Retina (tissue), 1 donor: ENCODE results near the gene HOGA1.
"Not testable (repeated sequence)": the region's sequence is repeated elsewhere in the genome, so short reads cannot be mapped to it uniquely, and the experiment has no call there.

Experiments
- DNase-seq: peaks from one replicate; pipeline ENCODE4 v3.0.0-alpha.2; 2016

The HOGA1 gene

GRCh38 chr10:97584060-97584797 lies at the start of gene HOGA1:
HOGA1 (plus strand) TSS chr10:97584389; CDS start chr10:97584704, 315 bp downstream.
- DNase-seq = peak; percentile 50

- DNase-seq = no peak
Observed at GRCh38 chr10:97534746-97535367, 49.3 kb upstream of the HOGA1 start.

- no peak for DNase-seq
Observed at GRCh38 chr10:97537186-97537869, 46.9 kb upstream of the HOGA1 start.

- DNase-seq = no peak
Observed at GRCh38 chr10:97538411-97538810, 45.8 kb upstream of the HOGA1 start.

- no peak for DNase-seq
Observed at GRCh38 chr10:97538839-97539238, 45.4 kb upstream of the HOGA1 start.

GRCh38 chr10:97539523-97540200 lies 44.5 kb upstream of the HOGA1 start:
- no peak for DNase-seq

GRCh38 chr10:97540669-97541500 lies 43.3 kb upstream of the HOGA1 start:
- DNase-seq = no peak

GRCh38 chr10:97542169-97543024 lies 41.8 kb upstream of the HOGA1 start:
- DNase-seq = peak; percentile 34

GRCh38 chr10:97543025-97543546 lies 41.1 kb upstream of the HOGA1 start:
- no peak for DNase-seq

GRCh38 chr10:97546456-97547270 lies 37.5 kb upstream of the HOGA1 start:
- no peak for DNase-seq

- no peak for DNase-seq
Observed at GRCh38 chr10:97547271-97547600, 37.0 kb upstream of the HOGA1 start.

GRCh38 chr10:97547962-97548361 lies 36.2 kb upstream of the HOGA1 start:
- DNase-seq = no peak

- DNase-seq = no peak
Observed at GRCh38 chr10:97548828-97549455, 35.2 kb upstream of the HOGA1 start.

GRCh38 chr10:97549587-97550322 lies 34.4 kb upstream of the HOGA1 start:
- peak; percentile 47 for DNase-seq

- DNase-seq = no peak
Observed at GRCh38 chr10:97550336-97551149, 33.6 kb upstream of the HOGA1 start.

- no peak for DNase-seq
Observed at GRCh38 chr10:97551271-97551670, 32.9 kb upstream of the HOGA1 start.

- DNase-seq = peak; percentile 79
Observed at GRCh38 chr10:97553575-97554031, 30.6 kb upstream of the HOGA1 start.

- not testable (repeated sequence) for DNase-seq
Observed at GRCh38 chr10:97554336-97554735, 29.9 kb upstream of the HOGA1 start.
